HG03108 (cell line): ENCODE results near the gene GRIK3.

Source experiments
- ATAC-seq: cut with Tn5 transposase; IDR thresholded peaks from one replicate; pipeline ENCODE4 v1.9.1; 2021; ENCODE audit warnings: moderate library complexity; ENCODE audit not compliant: unreplicated experiment

GRIK3 gene

GRCh38 chr1:36881541-36881940 is 152.8 kb downstream of the GRIK3 start:
- ATAC-seq: no peak

DNA sequence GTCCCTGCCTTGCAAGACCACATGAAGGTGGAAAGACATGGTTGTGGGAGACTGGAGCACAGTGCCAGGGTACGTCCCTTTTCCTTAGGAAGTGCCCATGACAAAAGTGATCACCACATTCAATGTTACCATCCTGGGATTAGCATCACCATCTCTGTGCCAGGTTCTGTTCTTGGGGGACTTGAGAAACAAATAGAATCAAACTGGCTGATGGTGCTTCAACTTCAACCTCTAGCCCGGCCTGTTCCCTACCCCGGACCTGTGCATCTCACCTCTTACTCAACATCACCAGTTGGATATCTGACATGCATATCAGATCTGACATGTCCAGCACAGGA is 153.3 kb downstream of the GRIK3 start:
- no peak for ATAC-seq

DNA sequence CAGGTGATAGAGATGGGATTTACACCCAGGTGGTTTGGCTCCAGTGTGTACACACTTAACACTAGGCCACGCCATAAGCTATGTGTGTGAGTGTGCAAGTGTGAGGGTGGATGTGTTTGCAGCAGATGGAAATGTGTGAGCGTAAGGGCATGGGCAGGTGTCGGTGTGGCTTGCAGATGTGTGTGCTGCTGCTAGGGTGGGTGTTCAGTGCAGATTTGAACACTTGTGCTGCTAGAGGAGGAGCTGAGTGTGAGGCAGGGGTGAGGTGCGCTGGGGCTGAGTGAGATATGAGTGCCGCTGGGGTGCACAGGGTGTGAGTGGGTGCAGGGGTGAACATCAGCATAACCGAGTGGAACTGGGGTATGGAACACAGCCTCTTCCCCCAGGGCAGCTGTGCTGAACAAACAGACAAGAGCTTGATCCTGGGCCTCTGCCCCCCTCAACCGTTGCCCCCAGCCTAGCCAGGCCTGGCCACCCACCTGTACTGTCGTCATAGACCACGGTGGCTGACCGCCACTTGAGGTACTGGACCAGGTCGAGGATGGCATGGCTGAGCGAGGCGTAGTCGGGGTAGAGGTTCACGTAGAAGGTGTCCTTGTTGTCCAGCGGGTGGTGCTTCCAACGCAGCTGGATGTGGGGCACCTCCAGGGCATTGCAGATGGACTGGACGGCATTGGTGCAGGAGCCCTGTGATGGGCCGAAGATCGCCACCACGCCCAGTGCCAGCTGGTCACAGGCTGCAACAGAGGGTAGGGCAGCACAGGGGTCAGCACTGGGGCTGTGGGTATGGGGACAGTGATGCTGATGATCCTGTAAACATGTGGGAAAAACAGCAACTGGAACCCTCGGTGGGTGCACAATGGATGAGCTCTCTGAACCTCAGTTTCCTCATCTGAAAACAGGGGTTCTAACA is 153.9 kb downstream of the GRIK3 start:
- no peak for ATAC-seq

DNA sequence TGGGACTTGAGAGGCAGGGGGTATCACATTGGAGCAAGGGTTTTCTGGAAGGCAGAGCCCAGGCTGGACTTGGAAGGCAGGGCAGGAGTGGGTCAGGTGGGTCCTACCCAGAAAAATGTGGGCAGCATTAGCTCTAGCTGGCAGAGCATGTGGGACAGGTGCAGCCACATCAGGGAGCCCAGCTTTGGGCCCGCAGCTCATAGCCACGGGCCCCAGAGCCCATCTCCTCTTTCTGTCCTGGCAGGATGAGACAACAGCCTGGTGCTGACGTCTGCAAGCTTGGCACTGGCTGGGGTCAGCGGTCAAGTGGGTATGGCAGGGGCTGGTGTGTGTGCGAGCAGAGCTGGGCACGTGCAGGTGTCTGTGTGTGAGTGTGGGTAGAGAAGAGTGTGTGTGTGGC is 154.7 kb downstream of the GRIK3 start:
- ATAC-seq: no peak

DNA sequence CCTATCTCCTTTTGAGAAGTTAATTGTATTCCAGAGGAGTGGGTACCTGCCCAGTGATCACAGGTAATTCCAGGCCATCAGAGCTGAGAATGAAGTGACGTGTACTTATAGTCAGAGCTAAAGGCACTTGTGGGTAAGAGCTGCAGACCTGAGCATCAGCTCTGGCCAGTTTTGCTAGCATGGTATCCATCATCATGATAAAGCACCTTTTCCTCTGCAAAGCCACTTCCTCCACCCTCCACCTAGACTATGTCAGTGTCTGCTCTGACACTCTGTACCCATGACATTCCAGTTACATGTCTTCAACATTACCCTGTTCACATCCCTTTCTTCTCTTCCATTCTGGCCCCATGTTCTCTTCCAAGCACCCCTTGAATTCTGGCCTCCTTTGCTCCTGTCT is 157.3 kb downstream of the GRIK3 start:
- no peak for ATAC-seq

- ATAC-seq: no peak
Observed at GRCh38 chr1:36874271-36875060, 159.8 kb downstream of the GRIK3 start.

DNA sequence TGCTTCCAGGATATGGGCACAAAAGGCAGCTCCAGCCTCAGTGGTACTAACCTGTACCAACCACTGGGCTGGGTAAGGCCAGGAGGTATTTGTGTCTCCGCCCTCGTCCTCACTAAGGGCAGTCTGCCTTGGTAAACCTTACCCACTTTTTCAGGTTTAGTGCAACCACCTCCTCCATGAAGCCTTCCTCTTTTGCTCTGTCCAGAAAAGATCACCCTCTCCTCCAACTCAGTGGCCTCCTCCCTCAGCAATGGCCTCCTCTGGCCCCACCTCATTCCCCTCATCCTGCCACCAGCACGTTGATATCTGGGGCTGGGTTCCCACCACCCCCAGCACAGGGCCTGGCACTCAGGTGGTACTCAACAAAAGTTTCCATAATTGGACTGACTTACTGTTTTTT is 161.5 kb downstream of the GRIK3 start:
- no peak for ATAC-seq

- ATAC-seq: no peak
Observed at GRCh38 chr1:36872126-36872754, 162.1 kb downstream of the GRIK3 start.

DNA sequence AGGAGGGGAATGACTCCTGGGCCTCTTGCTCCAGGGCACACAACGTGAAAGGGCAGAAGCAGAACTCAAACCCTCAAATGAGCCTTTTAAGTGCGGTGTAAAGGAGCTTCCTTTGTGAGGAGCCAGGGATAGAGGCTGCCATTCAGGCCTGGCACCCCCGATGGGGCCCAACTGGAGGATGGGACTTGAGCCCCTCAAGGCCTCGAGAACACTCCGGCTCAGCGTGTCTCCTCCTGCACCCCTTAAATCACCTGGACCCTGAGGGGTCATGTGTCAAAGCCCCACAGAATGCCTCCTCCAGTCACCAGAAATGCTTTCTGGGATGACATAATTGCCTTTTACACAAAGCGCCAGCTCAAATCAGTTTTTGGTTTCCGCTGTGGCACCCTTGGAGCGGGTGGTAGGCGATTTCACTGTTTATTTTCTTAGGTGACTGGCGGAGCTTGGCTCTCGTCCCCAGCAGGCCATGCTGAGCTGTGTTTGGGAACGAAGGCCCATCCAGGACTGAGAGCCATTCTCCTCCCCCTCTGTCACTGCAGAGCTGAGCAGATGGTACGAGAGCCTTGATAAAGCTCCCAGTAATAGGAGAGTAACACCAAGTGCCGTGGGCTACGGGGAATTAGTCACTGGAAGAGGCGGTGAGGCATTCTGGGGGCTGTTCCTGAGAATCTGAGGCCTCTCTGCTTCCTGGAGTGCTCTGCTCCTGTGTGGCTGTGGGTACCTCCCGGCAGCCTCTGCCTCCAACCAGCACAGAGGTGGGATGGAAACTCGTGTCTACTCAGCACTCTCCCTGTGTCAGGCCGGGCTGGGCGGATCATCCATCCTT is 163.0 kb downstream of the GRIK3 start:
- no peak for ATAC-seq

GRCh38 chr1:36869826-36870225 is 164.5 kb downstream of the GRIK3 start:
- no peak for ATAC-seq

GRCh38 chr1:36869054-36869453 is 165.3 kb downstream of the GRIK3 start:
- ATAC-seq: no peak

- ATAC-seq: no peak
Observed at GRCh38 chr1:36867575-36867974, 166.7 kb downstream of the GRIK3 start.

DNA sequence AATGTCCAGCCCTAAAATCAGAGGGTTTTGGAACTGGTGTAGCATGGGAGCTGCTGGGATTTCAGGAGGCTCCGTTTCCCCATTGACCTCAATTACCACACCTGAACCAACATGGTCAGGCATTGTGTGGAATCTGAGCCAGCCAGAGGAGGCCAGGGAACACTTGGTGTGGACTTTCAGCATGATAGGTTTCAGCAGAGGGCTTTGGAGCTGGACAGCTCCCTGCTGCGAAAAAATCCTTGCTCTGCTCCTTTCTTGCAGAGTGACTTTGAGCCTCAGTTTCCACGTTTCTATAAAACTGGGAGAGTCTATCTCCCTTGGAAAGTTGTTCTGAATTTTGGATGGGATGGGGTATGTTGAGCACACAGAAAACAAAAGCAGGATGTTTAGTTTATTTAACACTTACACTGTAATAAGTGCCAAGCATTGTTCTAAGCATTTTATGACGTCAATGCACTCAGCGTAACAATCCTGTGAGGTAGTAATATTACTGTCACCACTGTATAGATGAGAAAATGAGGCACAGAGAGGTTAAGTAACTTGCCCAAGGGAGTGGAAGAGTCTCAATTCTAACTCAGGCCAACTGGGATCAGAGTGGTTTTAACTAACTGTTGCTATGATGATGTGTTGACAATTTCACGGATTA is 168.0 kb downstream of the GRIK3 start:
- no peak for ATAC-seq

DNA sequence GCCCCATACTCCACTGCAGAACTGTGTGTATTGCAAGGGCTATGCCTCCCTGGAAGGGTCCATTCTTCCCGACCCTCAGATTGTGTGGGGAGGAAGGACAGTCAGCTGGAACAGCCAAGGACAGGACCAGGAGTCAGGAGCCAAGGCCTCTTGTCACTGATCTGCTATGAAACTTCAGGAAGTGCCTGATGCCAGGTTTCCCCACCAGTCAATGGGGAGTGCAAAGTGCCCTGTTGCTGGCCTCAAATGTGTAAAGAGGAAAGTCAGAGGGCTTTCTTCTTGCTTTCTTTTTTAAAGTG is 168.8 kb downstream of the GRIK3 start:
- ATAC-seq: no peak

DNA sequence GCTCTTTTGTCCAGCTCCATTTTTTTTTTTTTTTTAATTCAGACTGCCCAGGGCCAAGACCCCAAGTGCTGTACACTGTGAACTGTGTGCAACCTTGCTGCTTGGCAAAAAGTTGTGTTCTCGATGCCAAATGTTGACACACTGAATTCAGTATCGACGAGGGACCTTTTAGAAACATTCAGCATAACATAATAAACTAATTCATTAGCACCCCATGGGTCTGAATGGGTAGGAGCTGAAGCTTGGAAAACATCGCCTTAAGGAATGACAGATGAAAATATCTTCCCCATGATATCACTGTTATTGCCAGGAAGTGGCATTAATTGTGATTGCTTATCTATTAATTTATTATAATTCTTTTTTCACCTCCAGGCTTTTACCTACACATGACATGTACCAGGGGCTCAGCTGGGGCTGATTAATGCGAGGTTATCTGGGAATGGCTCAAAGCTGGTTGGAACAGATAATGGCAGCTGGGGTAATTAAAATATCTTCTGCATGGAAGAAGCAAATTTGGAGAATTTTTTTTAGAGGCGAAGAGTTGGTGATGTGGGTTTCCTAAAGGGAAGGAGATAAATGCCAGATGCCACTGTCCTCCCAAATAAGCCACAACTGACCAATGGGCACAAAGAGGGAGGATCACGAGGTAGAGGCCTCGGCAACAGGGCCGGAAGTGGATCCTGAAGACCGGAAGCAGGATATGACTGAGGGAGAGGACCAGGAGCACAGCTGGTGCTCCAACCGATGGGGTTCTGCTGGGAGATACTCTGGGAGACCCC is 169.3 kb downstream of the GRIK3 start:
- no peak for ATAC-seq

DNA sequence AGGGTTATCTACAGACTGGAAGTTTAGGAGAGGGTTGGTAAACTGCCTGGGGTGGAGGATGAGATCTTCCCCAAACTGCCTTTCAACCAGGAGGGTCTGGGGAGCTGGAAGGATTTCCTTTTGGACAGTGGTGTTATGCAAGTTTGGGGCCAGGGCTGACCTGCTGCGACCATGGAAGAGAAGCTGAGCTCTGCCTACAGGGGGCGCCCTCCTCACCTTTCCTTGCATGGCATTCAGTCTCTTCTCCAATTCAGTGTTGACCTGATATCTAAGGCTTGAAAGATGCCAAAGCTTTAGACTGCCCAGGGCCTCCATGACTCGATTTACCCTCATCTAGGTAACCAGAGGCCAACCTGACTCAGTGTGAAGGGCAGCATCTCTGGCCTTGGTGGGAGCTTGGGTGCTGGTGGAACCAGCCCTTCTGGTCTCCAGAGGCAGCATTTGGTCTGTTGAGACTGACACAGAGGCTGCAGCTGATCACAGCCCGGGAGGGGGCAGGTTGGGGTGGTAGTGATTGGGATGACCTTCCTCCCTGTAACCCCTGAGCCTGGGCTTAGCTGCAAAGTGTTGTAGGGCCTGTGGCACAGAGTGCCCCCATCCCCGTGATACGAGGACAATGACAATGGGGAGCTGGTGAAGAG is 170.0 kb downstream of the GRIK3 start:
- ATAC-seq: no peak

- no peak for ATAC-seq
Observed at GRCh38 chr1:36863500-36863899, 170.8 kb downstream of the GRIK3 start.

DNA sequence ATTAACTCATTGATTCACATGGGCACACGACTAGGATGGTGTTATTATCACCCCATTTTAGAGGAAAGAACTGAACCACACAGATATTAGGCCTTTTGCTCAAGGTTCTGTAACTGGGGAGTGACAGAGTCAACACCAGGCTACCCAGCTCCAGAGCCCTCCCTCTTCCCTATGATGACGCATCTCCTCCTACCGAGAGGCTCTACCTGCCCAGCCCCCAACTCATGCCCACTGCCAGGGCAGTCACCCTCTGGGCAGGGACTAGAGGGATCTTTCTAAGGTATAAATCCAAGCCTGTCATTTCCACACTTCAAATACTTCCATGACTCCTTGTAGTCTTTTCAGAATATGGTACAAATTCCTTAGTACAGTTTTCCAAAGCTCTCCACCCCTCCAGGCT is 171.3 kb downstream of the GRIK3 start:
- ATAC-seq: no peak

GRCh38 chr1:36861375-36861774 is 172.9 kb downstream of the GRIK3 start:
- no peak for ATAC-seq
